Right lobe of liver (tissue), 6 donors: Measurements from ENCODE around the gene SNRPB2. TPM values are rescaled to one million over a fixed set of nuclear protein-coding genes. Genes with fewer than 3 reads are reported as not detected.
A peak's percentile ranks its signal among the peaks of the same experiment; 100 is the strongest.

ENCODE experiments used
- ATAC-seq, 4 donors: fragments of 200-7000 bp; cut with Tn5 transposase; one replicate each; pipeline ENCODE4 v1.9.1; 2020; ENCODE audit warnings: mild to moderate bottlenecking in 4 of 4, moderate library complexity in 4 of 4
- DNase-seq, 3 donors: peaks; one replicate each; pipeline ENCODE4 v3.0.0-alpha.2; 2020
- H3K27ac ChIP-seq, 3 donors: fragments of 200-600 bp; one replicate each; pipeline ENCODE4 v1.8.0; 2022
- H3K27me3 ChIP-seq, 2 donors: fragments of 200-600 bp; one replicate each; pipeline ENCODE4 v1.8.0; 2022
- H3K36me3 ChIP-seq, 4 donors: fragments of 200-600 bp; sonication (generic) in 1 of 4; one replicate each; pipeline versions ENCODE4 v1.5.1 to v1.8.0; 2017 to 2022; ENCODE audit warnings: control low read depth in 1 of 4
- H3K4me1 ChIP-seq, 4 donors: fragments of 200-600 bp; sonication (generic) in 1 of 4; one replicate each; pipeline versions ENCODE4 v1.5.1 to v1.8.0; 2017 to 2022; ENCODE audit warnings: control low read depth in 1 of 4
- H3K4me3 ChIP-seq, 3 donors: fragments of 200-600 bp; one replicate each; pipeline ENCODE4 v1.8.0; 2022
- H3K9me3 ChIP-seq, 4 donors: fragments of 200-600 bp; sonication (generic) in 1 of 4; one replicate each; pipeline versions ENCODE4 v1.5.1 to v1.8.0; 2017 to 2022; ENCODE audit warnings: control low read depth in 1 of 4
- CTCF ChIP-seq, 4 donors: fragments of 200-600 bp in 3 of 4; fragments of 450-650 bp in 1 of 4; IDR thresholded peaks; one replicate each; pipeline versions ENCODE4 v1.5.1 to v1.8.0; 2016 to 2022; ENCODE audit warnings: antibody characterized with exemption in 4 of 4, mild to moderate bottlenecking in 2 of 4
- POLR2A ChIP-seq: fragments of 450-650 bp; IDR thresholded peaks from one replicate; pipeline ENCODE4 v1.6.1; 2017; ENCODE audit warnings: antibody characterized with exemption, mild to moderate bottlenecking
- WGBS: methylation state at CpG from one replicate; pipeline ENCODE4 v1.1.6; 2018; ENCODE audit warnings: low coverage, low lambda C conversion rate; ENCODE audit not compliant: insufficient coverage; ENCODE audit errors: missing lambda C conversion rate; 5-methylcytosine and 5-hydroxymethylcytosine counted together
- intact Hi-C, 2 donors: fragments of 100-400 bp; cut with DNase I; formaldehyde crosslinking; loops; one replicate each; pipeline versions ENCODE4 v1.11.2 to v1.14.1; 2022
- long read RNA-seq: library from polyadenylated mRNA; unstranded; transcript quantifications from one replicate; pipeline ENCODE4 v2.0.0, GENCODE V29; 2019
- total RNA-seq, 6 experiments: library from RNA; depleted of rRNA in 2 of 6; stranded (reverse); fragments of >200 nt in 2 of 6; fragmentation: NEBNext Ultra II Directional in 3 of 6; extraction: Animal tissue kit (Norgen Biotek cat#: 25700) in 3 of 6; gene quantifications; one replicate each; pipeline versions ENCODE4 v1.1.0 to v1.2.4, GENCODE V29; 2016 to 2023
- donor health status: DM: no; HTN: yes; CAD: no.
- donor health status: DM: no; HTN: no; CAD: no.
- donor health status: DM: no; HTN: no; CAD: no.
- donor health status: DM: no; HTN: yes; CAD: no.
- donor health status: DM: no; HTN: yes; CAD: no.

SNRPB2 gene
- total RNA-seq, result 10 to 100 TPM; 10.2 to 19.3 (median 17.3) TPM
- long read RNA-seq, partial matches to known transcripts, result 6 of 9 reads
- long read RNA-seq, other reads (novel, unspliced or antisense), result 1 of 9 reads

- TF ChIP-seq CTCF (IDR thresholded peaks at IDR 0.05), result no peak
- peak; percentile 61 for TF ChIP-seq POLR2A
- 1% methylated on average over 29 of the region's 57 CpGs for WGBS
- Histone ChIP-seq H3K4me3 (peak within 1 kb of the TSS; percentile 90 to 97 (median 92)), H3K36me3 (peaks cover 0 to 18% (median 7%) of the 10 kb centered on the region in 4 donors), H3K9me3 (no peaks in the 10 kb centered on the region), H3K27me3 (no peaks in the 10 kb centered on the region), H3K27ac (peak within 1 kb of the TSS; percentile 52 to 59 (median 53)), H3K4me1 (peaks cover 0 to 9% (median 5%) of the 10 kb centered on the region in 4 donors)
- intact Hi-C loops, result no loop called here
- DNase-seq (peak; percentile 93 to 95 (median 95)), ATAC-seq (peak; percentile 99 to 100 (median 100))
Measured at GRCh38 chr20:16729565-16730460, at the start of gene SNRPB2. TSS of gene SNRPB2 (plus strand) at chr20:16730026. CDS start at chr20:16731703, 1,677 bp downstream.

GRCh38 chr20:16684416-16684815 is 45.4 kb upstream of the SNRPB2 start:
- Histone ChIP-seq H3K27me3 (no peaks in the 10 kb centered on the region), H3K4me3 (no peak overlapping the region), H3K27ac (no peak overlapping the region), H3K9me3 (no peaks in the 10 kb centered on the region), H3K4me1 (no peaks in the 10 kb centered on the region), H3K36me3 (no peaks in the 10 kb centered on the region)
- WGBS, result 82% methylated on average over 2 of the region's 2 CpGs
- intact Hi-C loops, result no loop called here
- ATAC-seq, result no peak
- TF ChIP-seq CTCF (IDR thresholded peaks at IDR 0.05), result no peak
- TF ChIP-seq POLR2A, result no peak
- no peak for DNase-seq

- ATAC-seq, result no peak
- Histone ChIP-seq H3K9me3 (no peaks in the 10 kb centered on the region), H3K4me3 (no peak overlapping the region), H3K4me1 (no peaks in the 10 kb centered on the region), H3K27me3 (no peaks in the 10 kb centered on the region), H3K27ac (no peak overlapping the region), H3K36me3 (no peaks in the 10 kb centered on the region)
- intact Hi-C loops, result no loop called here
- no peak for TF ChIP-seq CTCF (IDR thresholded peaks at IDR 0.05)
- TF ChIP-seq POLR2A, result no peak
- WGBS, result 39% methylated on average over 2 of the region's 3 CpGs
- DNase-seq, result no peak
Measured at GRCh38 chr20:16689906-16690305, 39.9 kb upstream of the SNRPB2 start.

- H3K9me3 ChIP-seq, result no peaks in the 10 kb centered on the region
- no peaks in the 10 kb centered on the region for H3K27me3 ChIP-seq
- H3K36me3 ChIP-seq, result no peaks in the 10 kb centered on the region
- no peak for ATAC-seq
- DNase-seq, result no peak
- H3K4me3 ChIP-seq, result no peak overlapping the region
- intact Hi-C loops, result no loop called here
- H3K27ac ChIP-seq, result no peak overlapping the region
- WGBS, result 49% methylated on average over 2 of the region's 2 CpGs
- TF ChIP-seq POLR2A, result no peak
- H3K4me1 ChIP-seq, result no peaks in the 10 kb centered on the region
Measured at GRCh38 chr20:16691381-16691780, 38.4 kb upstream of the SNRPB2 start.

- H3K36me3 ChIP-seq, result no peaks in the 10 kb centered on the region
- TF ChIP-seq CTCF (IDR thresholded peaks at IDR 0.05) (no peak), POLR2A (no peak)
- no peak overlapping the region for H3K27ac ChIP-seq
- DNase-seq (no peak), ATAC-seq (no peak)
- no peaks in the 10 kb centered on the region for H3K4me1 ChIP-seq
- H3K9me3 ChIP-seq, result no peaks in the 10 kb centered on the region
- H3K4me3 ChIP-seq, result no peak overlapping the region
- intact Hi-C loops, result no loop called here
- no peaks in the 10 kb centered on the region for H3K27me3 ChIP-seq
- 43% methylated on average over 2 of the region's 2 CpGs for WGBS
Measured at GRCh38 chr20:16692009-16692408, 37.8 kb upstream of the SNRPB2 start.
